Lower lobe of right lung (tissue), 2 donors: Measurements from ENCODE around the gene SSBP4. TPM values are rescaled to one million over a fixed set of nuclear protein-coding genes. Genes with fewer than 3 reads are reported as not detected.

Experiments
- ATAC-seq, 2 donors: fragments of 200-7000 bp; cut with Tn5 transposase; one replicate each; pipeline ENCODE4 v1.9.1; 2020 to 2022; ENCODE audit warnings: mild to moderate bottlenecking in 2 of 2, moderate library complexity in 2 of 2
- DNase-seq: peaks from one replicate; pipeline ENCODE4 v3.0.0-alpha.2; 2020
- H3K27ac ChIP-seq: fragments of 200-600 bp; one replicate; pipeline ENCODE4 v1.8.0; 2022
- H3K27me3 ChIP-seq: fragments of 200-600 bp; one replicate; pipeline ENCODE4 v1.8.0; 2022; ENCODE audit warnings: low read depth
- H3K36me3 ChIP-seq: fragments of 200-600 bp; one replicate; pipeline ENCODE4 v1.8.0; 2022; ENCODE audit warnings: mild to moderate bottlenecking
- H3K4me1 ChIP-seq: fragments of 200-600 bp; one replicate; pipeline ENCODE4 v1.8.0; 2022
- H3K4me3 ChIP-seq: fragments of 200-600 bp; one replicate; pipeline ENCODE4 v1.8.0; 2022; ENCODE audit warnings: mild to moderate bottlenecking
- H3K9me3 ChIP-seq: fragments of 200-600 bp; one replicate; pipeline ENCODE4 v1.8.0; 2022
- CTCF ChIP-seq: fragments of 200-600 bp; IDR thresholded peaks from one replicate; pipeline ENCODE4 v1.8.0; 2022; ENCODE audit warnings: antibody characterized with exemption, mild to moderate bottlenecking
- intact Hi-C: fragments of 100-400 bp; cut with DNase I; formaldehyde crosslinking; loops from one replicate; pipeline ENCODE4 v1.11.0; 2022
- total RNA-seq: library from RNA; stranded (reverse); fragmentation: NEBNext Ultra II Directional; extraction: Animal tissue kit (Norgen Biotek cat#: 25700); gene quantifications from one replicate; pipeline ENCODE4 v1.2.1, GENCODE V29; 2021
- donor health status: DM: no; HTN: yes; CAD: no; lungs with severe emphysema.

SSBP4 gene
- total RNA-seq, 1 donor from 2014 or later: 65.6 TPM

- intact Hi-C loops: no loop called here
- peaks cover 9% of the 10 kb centered on the region for H3K36me3 ChIP-seq
- H3K4me3 ChIP-seq: no peak overlapping the region
- no peak for TF ChIP-seq CTCF
- H3K27me3 ChIP-seq: no peaks in the 10 kb centered on the region
- H3K4me1 ChIP-seq: peaks cover 86% of the 10 kb centered on the region
- ATAC-seq (no peak), DNase-seq (no peak)
- H3K27ac ChIP-seq: no peak overlapping the region
- H3K9me3 ChIP-seq: no peaks in the 10 kb centered on the region
These were observed 57.4 kb downstream of the SSBP4 start for GRCh38 chr19:18476507-18477041.

GRCh38 chr19:18477042-18477779, 58.0 kb downstream of the SSBP4 start:
- DNase-seq (no peak), ATAC-seq (no peak)
- Histone ChIP-seq H3K27ac (peak overlapping the region; percentile 87), H3K9me3 (no peaks in the 10 kb centered on the region), H3K4me1 (peaks cover 88% of the 10 kb centered on the region), H3K27me3 (no peaks in the 10 kb centered on the region), H3K4me3 (no peak overlapping the region), H3K36me3 (peaks cover 5% of the 10 kb centered on the region)
- intact Hi-C loops: no loop called here
- no peak for TF ChIP-seq CTCF

GRCh38 chr19:18477974-18478373, 58.8 kb downstream of the SSBP4 start:
- Histone ChIP-seq H3K27me3 (no peaks in the 10 kb centered on the region), H3K36me3 (no peaks in the 10 kb centered on the region), H3K4me3 (no peak overlapping the region), H3K27ac (peak overlapping the region; percentile 87), H3K9me3 (no peaks in the 10 kb centered on the region), H3K4me1 (peaks cover 87% of the 10 kb centered on the region)
- DNase-seq (no peak), ATAC-seq (no peak)
- no peak for TF ChIP-seq CTCF
- intact Hi-C loops: no loop called here

- intact Hi-C loops: no loop called here
- ATAC-seq (peak; percentile 80 to 83), DNase-seq (peak; percentile 86)
- Histone ChIP-seq H3K27ac (peak overlapping the region; percentile 87), H3K36me3 (no peaks in the 10 kb centered on the region), H3K27me3 (no peaks in the 10 kb centered on the region), H3K4me3 (peak overlapping the region; percentile 14), H3K4me1 (peaks cover 87% of the 10 kb centered on the region), H3K9me3 (no peaks in the 10 kb centered on the region)
- TF ChIP-seq CTCF: no peak
These were observed 59.5 kb downstream of the SSBP4 start for GRCh38 chr19:18478545-18479311.

GRCh38 chr19:18480006-18480691, 61.0 kb downstream of the SSBP4 start:
- peaks cover 84% of the 10 kb centered on the region for H3K4me1 ChIP-seq
- peak overlapping the region; percentile 21 for H3K4me3 ChIP-seq
- peak; percentile 74 for DNase-seq

More at GRCh38 chr19:18480006-18480691, 61.0 kb downstream of the SSBP4 start:
- TF ChIP-seq CTCF: no peak
- Histone ChIP-seq H3K9me3 (no peaks in the 10 kb centered on the region), H3K27ac (peak overlapping the region; percentile 87), H3K36me3 (no peaks in the 10 kb centered on the region), H3K27me3 (no peaks in the 10 kb centered on the region)
- ATAC-seq: peak; percentile 79
- intact Hi-C loops: no loop called here
